Measurements from ENCODE around the gene ASZ1.

The ASZ1 gene

DNA sequence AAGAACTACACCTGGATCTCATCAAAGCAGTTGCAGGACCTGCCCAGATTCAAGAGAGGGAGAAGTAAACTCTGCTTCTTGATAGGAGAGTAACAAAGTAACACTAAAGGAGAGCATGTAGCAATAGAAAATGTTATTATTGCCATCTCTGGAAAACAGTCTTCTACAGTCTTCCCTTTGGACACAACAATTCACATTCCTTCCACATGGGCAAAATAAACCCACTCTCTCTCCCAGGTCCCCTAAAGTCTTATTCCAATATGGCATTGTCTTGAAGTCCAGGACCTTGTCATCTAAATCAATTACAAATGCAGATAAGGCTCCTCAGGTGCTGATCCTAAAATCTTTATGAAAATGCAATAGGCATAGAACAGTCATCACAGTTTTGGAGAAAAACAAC is 94.1 kb downstream of the ASZ1 start:
- no peak for DNase-seq

DNA sequence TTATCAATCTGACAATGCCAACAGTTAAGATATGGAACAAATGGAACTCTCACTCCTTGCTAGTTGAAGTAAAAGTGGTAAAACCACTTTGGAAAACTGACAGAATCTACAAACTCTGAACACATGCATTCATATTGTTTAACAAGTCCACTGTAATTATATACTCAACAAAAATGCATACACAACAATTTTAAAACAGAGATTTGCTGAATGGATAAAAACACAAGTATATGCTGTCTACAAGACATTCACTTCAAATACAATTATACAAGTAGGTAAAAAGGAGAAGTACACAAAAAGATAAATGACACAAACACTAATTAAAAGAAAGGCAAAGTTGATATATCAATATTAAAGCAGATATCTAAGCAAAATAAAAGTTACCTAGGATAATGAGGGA is 95.3 kb downstream of the ASZ1 start:
- DNase-seq = no peak

DNA sequence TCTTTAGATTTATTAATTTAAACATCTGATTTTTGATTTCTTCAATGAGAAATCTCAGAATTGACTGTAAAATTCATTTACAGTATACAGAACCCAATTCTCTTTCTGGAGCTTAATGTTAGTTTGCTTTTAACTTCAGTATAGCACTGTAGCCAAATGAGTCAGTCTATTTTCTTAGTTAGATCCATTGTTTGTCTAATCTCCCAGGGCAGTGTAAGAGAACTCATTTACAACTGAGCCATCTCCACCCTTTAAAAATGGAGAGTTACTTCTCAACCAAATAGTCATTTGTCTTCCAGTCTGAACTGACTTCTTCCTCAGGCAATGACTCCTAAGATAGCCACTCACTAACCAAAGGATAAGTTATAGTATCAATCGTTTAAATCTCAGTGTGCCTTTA is 101.5 kb downstream of the ASZ1 start:
- DNase-seq = no peak

DNA sequence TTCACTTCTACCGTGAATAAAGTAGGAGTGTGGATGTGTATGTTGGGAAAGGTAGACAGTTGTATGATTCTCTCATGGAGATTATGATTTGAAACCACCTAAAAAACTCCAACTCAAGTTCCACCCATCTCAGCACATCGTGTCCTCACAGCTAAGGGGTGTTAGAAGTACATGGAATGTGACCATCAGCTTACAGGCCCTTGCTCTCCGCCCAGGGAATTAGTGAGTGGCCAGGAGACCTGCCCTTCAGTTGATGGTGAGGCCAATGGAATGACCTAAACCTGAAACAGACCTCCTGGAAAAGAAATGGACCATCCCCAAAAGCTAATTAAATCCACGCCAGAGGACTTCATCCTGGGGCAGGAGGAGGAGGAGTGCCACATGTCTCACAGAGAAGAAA is 102.3 kb downstream of the ASZ1 start:
- no peak for DNase-seq

DNA sequence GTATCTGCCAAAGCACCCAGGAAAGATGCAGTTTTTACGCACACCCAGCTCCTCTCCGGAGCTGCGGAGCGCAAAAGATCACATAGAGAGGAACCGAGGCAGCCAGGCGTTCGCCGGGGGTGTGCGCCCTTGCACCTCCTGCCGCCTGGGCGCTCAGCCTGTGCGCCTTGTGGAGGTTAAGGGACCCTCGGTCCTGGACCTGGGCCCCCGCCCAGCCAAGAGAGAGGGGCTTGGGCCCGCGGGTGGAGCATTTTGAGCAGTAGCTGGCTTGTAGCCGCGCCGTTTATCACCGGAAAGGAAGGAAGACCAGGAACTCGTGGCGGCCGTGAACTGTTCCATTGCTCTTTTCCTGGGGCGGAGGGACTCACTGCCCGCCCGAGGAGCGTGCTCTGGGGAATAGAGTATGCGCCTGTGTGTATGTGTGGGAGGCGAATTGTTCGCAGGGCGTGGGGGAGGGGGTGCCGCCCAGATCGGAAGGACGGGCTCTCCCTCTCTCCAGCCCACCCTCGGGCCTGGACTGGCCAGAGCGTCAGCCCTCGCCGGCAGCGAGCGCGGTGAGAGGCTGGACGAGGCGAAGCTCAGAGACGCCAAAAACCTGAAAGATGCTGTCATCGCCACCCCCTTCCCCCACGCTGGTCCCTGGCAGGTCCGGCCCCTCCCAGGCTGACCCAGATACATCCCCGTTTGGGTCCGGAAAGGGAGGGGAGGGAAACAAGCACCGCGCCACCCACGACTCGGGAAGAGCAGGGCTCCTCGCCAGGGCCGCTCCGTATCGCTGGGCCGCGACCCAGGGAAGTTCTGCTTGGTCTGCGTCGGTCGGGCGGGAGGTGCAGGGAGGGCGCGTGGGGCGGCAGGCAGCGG is 103.2 kb downstream of the ASZ1 start:
- DNase-seq = no peak

DNA sequence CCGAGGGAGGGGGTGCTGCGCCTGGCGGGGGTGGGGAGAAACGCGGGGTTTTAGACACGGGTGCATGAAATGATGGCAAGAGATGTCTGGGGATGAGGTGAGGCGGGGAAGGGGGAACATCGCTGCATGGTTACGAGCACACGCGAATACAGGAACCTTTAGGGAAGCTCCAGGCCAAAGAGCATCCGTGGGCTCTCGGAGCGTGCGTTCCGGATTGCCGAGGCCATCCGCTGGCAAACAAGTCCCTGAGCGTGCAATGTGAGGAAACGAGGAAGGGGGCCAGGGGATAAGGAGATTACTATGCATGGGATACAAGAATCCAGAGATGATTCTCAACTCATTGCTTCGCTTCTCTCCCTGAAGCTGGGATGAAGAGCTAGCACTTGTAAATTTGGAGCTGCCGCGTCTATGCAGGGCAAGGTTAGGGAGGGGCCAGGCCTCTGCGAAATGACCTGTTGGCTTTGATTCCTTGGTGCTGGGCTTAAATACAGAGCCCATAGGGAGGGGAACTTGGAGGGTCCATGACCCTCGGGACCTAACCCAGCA is 103.9 kb downstream of the ASZ1 start:
- no peak for DNase-seq

DNA sequence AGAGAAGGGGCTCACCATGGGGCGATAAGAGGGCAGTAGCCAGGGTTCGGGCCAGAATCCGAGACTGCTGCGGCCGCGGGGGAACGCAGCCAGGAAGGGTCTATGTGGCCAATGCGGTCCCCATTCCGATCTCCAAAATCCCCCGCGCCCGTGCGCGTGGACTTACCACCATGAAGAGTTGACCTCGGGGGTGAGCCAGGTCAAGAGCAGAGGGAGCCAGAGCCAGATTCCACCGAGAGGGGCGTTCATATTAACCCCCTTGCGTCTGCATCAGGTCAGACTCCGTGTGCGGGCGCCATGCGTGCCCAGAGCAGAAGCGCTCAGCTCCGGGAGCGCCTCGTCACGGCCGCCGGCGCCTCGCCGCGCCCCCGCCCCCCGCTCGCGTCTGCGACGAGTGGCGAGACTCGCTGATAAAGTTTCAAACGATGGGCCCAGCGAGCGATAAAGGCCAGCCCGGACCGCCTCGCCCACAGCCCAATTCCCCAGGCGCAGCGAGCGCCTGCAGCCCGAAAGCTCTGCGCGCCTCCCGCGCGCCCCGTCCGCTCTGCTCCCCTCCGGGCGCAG is 104.5 kb downstream of the ASZ1 start, which contains the start of gene WNT2:
Gene WNT2, minus strand, starts transcription at position 318 of the 564 bp plus-strand sequence. Its CDS starts 69 bp downstream, at position 249.
- no peak for DNase-seq

DNA sequence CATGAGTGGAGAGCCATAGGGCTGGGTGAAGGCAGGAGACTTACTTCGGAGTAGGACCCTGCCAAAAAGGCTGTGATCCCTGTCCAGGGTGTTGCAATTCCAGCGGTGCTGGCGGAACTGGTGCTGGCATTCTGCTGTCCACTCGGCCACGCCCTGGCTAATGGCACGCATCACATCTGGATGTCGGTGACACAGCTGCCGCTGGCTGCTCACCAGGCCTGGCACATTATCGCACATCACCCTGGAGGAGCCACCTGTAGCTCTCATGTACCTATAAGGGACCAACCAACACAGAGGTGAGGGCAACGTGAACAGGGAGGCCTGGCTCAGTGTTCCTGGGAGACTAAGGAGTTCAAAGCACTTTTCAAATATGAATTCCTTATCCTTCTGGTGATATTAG is 106.8 kb downstream of the ASZ1 start:
- no peak for DNase-seq

DNA sequence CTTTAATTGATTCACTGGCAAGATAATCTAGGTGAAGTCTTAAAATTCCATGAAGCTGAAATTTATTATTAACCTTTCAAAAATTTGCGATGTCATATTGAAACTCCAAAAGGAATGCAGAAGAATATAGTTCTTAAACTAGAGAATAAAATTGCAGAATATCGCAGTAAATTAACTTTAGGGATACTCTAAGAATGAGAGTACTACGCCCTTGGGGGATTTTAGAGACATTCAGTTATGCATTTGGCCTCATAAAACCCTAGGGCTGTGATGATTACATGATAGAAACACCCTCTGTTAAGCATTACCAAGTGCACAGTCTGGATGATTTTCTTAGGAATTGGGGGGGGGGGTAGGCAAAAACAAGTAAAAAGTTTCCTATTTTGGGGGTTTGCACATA is 108.1 kb downstream of the ASZ1 start:
- no peak for DNase-seq

DNA sequence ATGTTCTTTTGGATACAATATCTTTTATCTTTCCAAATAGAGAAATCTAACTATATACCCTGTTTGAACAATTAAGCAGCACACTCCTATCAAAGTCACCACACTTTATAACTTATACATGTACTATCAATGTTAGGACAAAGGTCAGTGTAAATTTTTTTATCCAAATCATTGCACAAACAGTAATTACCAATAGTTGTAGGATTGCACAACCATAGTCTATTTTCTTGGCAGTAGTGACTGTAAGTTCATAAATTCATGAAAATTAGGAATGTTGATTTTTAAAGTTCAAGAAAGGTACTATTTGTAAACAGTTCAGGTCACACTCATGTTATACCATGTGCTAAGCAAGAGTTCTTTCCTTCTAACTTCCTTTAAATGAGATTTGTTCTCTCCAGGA is 113.7 kb downstream of the ASZ1 start:
- no peak for DNase-seq
